Choroid plexus epithelial cell (primary cell): Measurements from ENCODE around the gene C10orf143.
"Not testable (repeated sequence)": the region's sequence is repeated elsewhere in the genome, so short reads cannot be mapped to it uniquely, and the experiment has no call there.

Source experiments
- DNase-seq: peaks from one replicate; pipeline ENCODE4 v3.0.0-alpha.2; 2010; ENCODE audit warnings: low read depth
- H3K4me3 ChIP-seq: 2 replicates; pipeline ENCODE4 v1.5.1; 2011; ENCODE audit warnings: low read depth, mild to moderate bottlenecking, control low read depth, low read length, moderate library complexity
- TF ChIP-seq, protein P1 (sequence below): conservative IDR thresholded peaks from 2 replicates; pipeline ENCODE4 v1.5.1; 2011; ENCODE audit warnings: low read depth, mild to moderate bottlenecking, control low read depth, inconsistent platforms, low read length, moderate library complexity

The C10orf143 gene

DNA sequence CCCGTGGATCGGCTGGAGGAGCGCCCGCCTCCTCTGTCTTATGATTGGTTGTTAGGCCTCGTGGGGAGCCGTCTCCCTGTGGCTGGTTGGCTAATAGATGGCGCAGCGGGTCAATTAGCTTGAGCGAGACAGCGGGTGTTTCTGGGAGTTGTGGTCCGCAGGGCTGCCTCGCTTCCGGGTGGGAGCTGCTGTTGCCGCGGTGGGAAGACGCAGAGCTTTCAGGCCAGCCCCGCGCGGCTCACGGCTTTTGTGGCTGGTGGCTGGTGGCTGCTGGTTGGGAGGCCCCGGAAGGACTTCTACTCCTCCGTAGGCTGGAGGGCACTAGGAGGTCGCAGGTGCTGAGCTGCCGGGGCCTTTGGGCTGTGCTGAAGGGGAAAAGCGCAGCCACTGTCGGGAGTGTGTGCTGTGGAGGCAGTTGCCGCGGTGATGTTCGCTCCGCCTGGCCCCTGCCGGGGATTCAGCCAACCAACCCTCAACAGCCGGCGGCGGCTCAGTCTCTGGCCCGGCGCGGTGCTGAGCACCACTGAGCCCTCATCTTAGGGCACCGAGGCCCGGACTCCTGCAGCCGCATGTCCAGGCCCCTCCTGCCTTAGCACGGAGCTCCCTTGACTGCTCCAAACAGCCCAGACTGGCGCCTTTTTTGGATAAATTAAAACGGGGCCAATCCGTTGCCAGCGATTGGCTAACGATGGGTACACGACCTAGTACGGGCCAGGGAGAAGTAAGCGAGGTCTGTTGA, 652 bp upstream of the C10orf143 start:
- TF ChIP-seq, protein P1, sequence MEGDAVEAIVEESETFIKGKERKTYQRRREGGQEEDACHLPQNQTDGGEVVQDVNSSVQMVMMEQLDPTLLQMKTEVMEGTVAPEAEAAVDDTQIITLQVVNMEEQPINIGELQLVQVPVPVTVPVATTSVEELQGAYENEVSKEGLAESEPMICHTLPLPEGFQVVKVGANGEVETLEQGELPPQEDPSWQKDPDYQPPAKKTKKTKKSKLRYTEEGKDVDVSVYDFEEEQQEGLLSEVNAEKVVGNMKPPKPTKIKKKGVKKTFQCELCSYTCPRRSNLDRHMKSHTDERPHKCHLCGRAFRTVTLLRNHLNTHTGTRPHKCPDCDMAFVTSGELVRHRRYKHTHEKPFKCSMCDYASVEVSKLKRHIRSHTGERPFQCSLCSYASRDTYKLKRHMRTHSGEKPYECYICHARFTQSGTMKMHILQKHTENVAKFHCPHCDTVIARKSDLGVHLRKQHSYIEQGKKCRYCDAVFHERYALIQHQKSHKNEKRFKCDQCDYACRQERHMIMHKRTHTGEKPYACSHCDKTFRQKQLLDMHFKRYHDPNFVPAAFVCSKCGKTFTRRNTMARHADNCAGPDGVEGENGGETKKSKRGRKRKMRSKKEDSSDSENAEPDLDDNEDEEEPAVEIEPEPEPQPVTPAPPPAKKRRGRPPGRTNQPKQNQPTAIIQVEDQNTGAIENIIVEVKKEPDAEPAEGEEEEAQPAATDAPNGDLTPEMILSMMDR = no peak
- peak; percentile 99 for DNase-seq
- H3K4me3 ChIP-seq = peak overlapping the region; percentile 72

DNA sequence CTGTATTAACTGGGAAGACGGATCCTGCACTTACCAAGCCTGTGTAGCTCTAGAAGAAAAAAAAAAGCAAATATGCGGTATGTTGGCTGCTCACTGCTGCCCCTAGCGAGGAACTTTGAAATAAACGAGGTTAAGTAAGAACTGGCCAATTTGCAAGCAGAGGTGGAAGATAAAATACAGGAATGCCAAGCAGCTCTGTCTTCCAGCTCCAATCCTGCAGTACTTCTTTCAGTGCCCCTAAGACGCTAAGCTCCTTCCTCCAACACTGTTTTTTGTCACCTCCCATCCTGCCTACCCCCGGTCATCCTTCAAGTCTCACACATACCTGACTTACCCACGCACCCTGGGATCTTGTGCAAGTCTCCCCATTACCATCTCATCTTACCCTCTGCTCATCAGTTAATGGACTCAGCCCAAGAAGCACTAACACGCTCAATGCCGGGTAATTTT, 809 bp downstream of the C10orf143 start:
- TF ChIP-seq, protein P1 = peak; percentile 87
- peak overlapping the region; percentile 72 for H3K4me3 ChIP-seq
- DNase-seq = peak; percentile 93

DNA sequence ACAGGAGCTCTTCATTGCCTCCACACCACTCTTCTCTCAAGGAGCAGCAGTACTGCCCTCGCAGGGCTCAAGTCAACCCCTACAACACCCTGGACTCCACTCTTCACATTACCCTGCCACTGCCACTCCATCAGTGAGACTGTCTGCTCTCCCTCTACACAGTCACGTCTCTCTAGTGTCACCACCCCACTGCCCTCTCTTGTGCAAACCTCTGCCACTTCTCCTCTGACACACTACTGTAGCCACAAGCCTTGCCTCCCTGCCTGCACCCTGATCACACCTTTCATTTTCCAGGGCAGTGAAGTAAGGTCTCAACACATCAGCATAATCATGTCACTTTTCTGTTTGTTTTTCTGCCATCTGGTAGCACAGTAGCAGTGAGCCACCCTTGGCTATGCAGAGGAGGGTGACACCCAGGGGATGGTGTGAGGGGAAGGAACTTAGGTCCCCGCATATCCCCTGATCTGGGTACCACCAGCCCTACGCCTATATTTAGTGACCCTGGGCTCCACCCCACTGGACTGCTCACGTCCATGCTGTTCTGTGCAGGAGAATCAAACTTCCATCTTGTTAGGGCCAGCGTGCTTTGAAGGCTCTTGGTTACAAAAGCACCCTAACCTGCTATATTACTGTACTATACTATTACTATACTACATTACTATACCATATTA, 1.6 kb downstream of the C10orf143 start:
- H3K4me3 ChIP-seq = no peak overlapping the region
- TF ChIP-seq, protein P1 = no peak
- DNase-seq = no peak

DNA sequence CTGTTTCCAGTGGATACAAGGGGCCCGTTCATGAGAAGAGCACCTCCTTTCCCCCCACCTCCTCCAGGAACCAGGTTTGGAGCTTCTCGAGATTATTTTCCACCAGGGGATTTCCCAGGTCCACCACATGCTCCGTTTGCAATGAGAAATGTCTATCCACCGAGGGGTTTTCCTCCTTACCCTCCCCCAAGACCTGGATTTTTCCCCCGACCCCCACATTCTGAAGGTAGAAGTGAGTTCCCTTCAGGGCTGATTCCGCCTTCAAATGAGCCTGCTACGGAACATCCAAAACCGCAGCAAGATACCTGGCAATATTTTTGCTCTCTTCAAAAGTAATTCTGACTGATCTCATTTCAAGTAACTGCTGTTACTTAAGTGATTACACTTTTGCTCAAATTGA, 2.5 kb downstream of the C10orf143 start:
- H3K4me3 ChIP-seq, DNase-seq: not testable (repeated sequence)

DNA sequence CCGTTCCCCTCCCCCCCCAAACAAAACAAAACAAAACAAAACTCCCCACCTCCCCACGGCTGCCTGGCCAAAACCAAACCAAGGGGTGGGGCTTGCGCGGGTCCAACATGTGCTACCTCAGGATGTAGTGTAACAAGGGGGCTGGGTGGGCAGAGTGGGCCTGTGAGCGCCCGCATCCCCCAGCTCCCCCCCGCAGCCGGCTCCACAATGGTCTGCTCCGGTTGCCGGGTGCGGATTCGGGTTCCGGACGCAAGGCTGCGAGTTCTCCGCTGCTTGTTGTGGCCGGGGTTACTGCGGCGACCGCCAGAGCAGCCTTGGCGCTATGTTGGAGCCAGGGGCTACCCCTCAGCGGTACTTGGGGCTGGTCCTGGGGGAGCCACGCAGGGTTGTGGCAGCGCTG, 4.9 kb downstream of the C10orf143 start:
- TF ChIP-seq, protein P1 = no peak
- no peak for DNase-seq
- no peak overlapping the region for H3K4me3 ChIP-seq

DNA sequence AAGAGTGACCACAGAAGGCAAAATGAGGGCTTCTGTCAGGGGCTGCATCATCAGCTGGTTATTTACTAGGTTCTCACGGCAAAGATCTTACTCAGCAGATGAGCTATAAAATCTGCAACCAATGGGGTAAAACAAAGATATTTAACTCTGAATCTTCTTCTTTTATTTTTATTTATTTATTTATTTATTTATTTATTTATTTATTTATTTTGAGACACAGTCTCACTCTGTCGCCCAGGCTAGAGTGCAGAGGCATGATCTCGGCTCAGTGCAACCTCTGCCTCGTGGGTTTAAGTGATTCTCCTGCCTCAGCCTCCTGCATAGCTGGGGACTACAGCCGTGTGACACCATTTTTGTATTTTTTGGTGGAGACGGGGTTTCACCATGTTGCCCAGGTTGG, 11.3 kb downstream of the C10orf143 start:
- H3K4me3 ChIP-seq = no peak overlapping the region
- TF ChIP-seq, protein P1 = no peak
- no peak for DNase-seq

DNA sequence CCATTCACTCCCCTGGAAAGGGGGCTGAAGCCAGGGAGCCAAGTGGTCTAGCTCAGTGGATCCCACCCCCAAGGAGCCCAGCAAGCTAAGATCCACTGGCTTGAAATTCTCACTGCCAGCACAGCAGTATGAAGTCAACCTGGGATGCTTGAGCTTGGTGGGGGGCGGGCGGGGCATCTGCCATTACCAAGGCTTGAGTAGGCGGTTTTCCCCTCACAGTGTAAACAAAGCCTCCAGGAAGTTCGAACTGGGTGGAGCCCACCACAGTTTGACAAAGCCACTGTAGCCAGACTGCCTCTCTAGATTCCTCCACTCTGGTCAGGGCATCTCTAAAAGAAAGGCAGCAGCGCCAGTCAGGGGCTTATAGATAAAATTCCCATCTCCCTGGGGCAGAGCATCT, 20.1 kb downstream of the C10orf143 start:
- DNase-seq, H3K4me3 ChIP-seq: not testable (repeated sequence)

DNA sequence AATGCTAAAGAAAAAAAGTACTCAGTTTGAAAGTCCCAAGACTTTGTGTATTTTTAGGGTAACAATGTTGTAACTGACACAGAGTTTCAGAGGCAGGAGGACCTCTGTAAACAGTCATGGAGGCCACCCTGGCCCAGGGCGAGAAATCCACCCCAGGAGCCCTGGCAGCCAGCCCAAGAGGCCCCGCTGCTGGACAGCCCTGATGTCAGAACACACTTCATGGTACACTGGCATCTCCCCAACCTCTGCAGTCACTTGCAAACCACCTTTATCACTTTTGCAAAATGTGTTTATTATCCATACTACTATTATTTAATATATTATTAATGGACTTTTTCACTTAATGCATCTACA, 30.2 kb downstream of the C10orf143 start:
- H3K4me3 ChIP-seq = no peak overlapping the region
- peak; percentile 16 for DNase-seq
- TF ChIP-seq, protein P1 = no peak
